Neural cell (in vitro differentiated cells): Measurements from ENCODE around the gene DLL1.

ENCODE experiments used
- EP300 ChIP-seq: fragments of 450-650 bp; conservative IDR thresholded peaks from 2 replicates; pipeline ENCODE4 v1.6.1; 2014; ENCODE audit warnings: antibody characterized with exemption, mild to moderate bottlenecking, moderate library complexity; ENCODE audit not compliant: poor library complexity, severe bottlenecking
- EZH2 ChIP-seq: fragments of 200-600, 300-800 bp; shearing (Covaris generic), sonication (generic); IDR thresholded peaks from 2 replicates; pipeline ENCODE4 v1.6.1; 2014; ENCODE audit warnings: antibody characterized with exemption, low read length, borderline replicate concordance, mild to moderate bottlenecking; ENCODE audit not compliant: insufficient read depth, poor library complexity, severe bottlenecking
- MXI1 ChIP-seq: fragments of 450-650 bp; conservative IDR thresholded peaks from 2 replicates; pipeline ENCODE4 v1.6.1; 2014; ENCODE audit warnings: antibody characterized with exemption, mild to moderate bottlenecking; ENCODE audit not compliant: poor library complexity, severe bottlenecking
- TF ChIP-seq, protein P1 (sequence below): fragments of 450-650 bp; IDR thresholded peaks from 2 replicates; pipeline ENCODE4 v1.5.1; 2014; ENCODE audit warnings: antibody characterized with exemption, mild to moderate bottlenecking, moderate library complexity; ENCODE audit not compliant: poor library complexity, severe bottlenecking
- TF ChIP-seq, protein P2 (sequence below): IDR thresholded peaks from 2 replicates; pipeline ENCODE4 v1.6.1; 2012; ENCODE audit warnings: borderline replicate concordance

DNA sequence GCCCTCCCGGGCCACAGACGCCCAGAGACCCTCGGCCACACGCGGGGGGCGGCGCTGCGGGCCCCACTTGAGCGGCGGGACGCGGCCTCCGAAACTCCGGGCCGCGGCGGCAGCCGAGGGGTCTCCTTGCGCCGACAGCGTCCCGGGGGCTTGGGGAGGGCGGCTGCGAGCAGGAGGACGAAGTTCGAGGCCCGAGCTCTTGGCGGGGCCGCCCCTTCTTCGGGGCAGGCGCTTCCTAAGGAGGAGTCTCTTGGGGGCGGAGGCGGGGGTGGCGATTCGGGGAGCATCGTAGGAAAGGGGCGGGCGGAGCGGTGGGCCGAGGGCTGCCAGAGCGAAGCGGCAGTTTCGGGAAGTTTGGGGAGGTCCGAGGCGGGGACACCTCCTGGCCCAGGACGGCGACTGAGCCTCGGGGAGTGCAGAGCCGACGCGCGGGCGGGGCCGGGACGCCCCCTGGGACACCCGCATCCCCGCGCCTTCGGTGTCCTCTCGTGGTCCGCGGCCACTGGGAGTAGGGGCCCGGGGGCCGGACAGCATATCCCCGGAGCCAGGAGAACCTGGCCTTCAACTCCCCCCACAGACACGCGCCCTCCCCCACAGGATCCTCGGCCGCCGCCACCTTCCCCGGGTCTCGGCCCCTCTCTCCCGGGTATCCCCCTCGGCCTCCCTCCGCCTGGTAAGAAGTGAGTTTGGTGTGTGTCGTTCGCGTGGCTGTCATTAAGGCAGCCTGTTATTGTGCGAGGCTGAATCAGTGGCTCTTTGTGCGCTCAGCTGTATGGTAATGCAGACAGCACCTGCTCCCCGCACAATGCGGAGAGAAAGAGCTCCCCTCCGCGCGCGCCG is 613 bp upstream of the DLL1 start:
- TF ChIP-seq, protein P1, sequence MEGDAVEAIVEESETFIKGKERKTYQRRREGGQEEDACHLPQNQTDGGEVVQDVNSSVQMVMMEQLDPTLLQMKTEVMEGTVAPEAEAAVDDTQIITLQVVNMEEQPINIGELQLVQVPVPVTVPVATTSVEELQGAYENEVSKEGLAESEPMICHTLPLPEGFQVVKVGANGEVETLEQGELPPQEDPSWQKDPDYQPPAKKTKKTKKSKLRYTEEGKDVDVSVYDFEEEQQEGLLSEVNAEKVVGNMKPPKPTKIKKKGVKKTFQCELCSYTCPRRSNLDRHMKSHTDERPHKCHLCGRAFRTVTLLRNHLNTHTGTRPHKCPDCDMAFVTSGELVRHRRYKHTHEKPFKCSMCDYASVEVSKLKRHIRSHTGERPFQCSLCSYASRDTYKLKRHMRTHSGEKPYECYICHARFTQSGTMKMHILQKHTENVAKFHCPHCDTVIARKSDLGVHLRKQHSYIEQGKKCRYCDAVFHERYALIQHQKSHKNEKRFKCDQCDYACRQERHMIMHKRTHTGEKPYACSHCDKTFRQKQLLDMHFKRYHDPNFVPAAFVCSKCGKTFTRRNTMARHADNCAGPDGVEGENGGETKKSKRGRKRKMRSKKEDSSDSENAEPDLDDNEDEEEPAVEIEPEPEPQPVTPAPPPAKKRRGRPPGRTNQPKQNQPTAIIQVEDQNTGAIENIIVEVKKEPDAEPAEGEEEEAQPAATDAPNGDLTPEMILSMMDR: peak; percentile 57
- TF ChIP-seq EZH2 (no peak), EP300 (peak; percentile 32), MXI1 (peak; percentile 56)
- TF ChIP-seq, protein P2, sequence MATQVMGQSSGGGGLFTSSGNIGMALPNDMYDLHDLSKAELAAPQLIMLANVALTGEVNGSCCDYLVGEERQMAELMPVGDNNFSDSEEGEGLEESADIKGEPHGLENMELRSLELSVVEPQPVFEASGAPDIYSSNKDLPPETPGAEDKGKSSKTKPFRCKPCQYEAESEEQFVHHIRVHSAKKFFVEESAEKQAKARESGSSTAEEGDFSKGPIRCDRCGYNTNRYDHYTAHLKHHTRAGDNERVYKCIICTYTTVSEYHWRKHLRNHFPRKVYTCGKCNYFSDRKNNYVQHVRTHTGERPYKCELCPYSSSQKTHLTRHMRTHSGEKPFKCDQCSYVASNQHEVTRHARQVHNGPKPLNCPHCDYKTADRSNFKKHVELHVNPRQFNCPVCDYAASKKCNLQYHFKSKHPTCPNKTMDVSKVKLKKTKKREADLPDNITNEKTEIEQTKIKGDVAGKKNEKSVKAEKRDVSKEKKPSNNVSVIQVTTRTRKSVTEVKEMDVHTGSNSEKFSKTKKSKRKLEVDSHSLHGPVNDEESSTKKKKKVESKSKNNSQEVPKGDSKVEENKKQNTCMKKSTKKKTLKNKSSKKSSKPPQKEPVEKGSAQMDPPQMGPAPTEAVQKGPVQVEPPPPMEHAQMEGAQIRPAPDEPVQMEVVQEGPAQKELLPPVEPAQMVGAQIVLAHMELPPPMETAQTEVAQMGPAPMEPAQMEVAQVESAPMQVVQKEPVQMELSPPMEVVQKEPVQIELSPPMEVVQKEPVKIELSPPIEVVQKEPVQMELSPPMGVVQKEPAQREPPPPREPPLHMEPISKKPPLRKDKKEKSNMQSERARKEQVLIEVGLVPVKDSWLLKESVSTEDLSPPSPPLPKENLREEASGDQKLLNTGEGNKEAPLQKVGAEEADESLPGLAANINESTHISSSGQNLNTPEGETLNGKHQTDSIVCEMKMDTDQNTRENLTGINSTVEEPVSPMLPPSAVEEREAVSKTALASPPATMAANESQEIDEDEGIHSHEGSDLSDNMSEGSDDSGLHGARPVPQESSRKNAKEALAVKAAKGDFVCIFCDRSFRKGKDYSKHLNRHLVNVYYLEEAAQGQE: peak; percentile 77
